OCI-LY7 (cell line): ENCODE measurements around the gene TMPRSS9. TPM values are rescaled to one million over a fixed set of nuclear protein-coding genes. Genes with fewer than 3 reads are reported as not detected.

Source experiments
- BruUV-seq: library from RNA; stranded (reverse); fragments of 400-500 nt; replicated peaks from 2 replicates; lab custom pipeline; 2021; lab: Mats Ljungman, UMichigan
- CTCF ChIA-PET: fragments of 300-600 bp; sonication (Branson Sonifier 250); formaldehyde crosslinking; loops from one replicate; lab custom pipeline; 2022; ENCODE audit warnings: antibody characterized with exemption; ENCODE audit not compliant: unreplicated experiment; lab: Charles Lee
- POLR2A ChIA-PET: fragments of 300-600 bp; sonication (Branson Sonifier 250); formaldehyde crosslinking; loops from one replicate; lab custom pipeline; 2022; ENCODE audit warnings: antibody characterized with exemption; lab: Charles Lee
- DNase-seq: peaks from one replicate; pipeline ENCODE4 v3.0.0-alpha.2; 2015; ENCODE audit warnings: low spot score
- H2AFZ ChIP-seq: fragments of 200-600 bp; sonication (generic), shearing (Covaris generic); 2 replicates; pipeline ENCODE4 v1.6.1; 2014; ENCODE audit warnings: mild to moderate bottlenecking, antibody characterized with exemption, low read length, moderate library complexity
- H3K27ac ChIP-seq: fragments of 200-600 bp; sonication (generic); 2 replicates; pipeline ENCODE4 v1.5.1; 2014; ENCODE audit warnings: mixed run types, low read depth, mild to moderate bottlenecking, moderate library complexity, low read length, inconsistent platforms; ENCODE audit not compliant: poor library complexity, severe bottlenecking
- H3K36me3 ChIP-seq: fragments of 200-600 bp; sonication (generic); 2 replicates; pipeline ENCODE4 v1.6.1; 2014; ENCODE audit warnings: mild to moderate bottlenecking, antibody characterized with exemption, low read length, moderate library complexity, mixed read lengths; ENCODE audit not compliant: insufficient read depth
- H3K4me1 ChIP-seq: fragments of 200-600 bp; sonication (generic); 2 replicates; pipeline ENCODE4 v1.5.1; 2014; ENCODE audit warnings: mild to moderate bottlenecking, low read length; ENCODE audit not compliant: insufficient read depth, poor library complexity, severe bottlenecking
- H3K4me2 ChIP-seq: fragments of 200-600 bp; sonication (generic); 2 replicates; pipeline ENCODE4 v1.6.1; 2014; ENCODE audit warnings: mild to moderate bottlenecking, low read length
- H3K4me3 ChIP-seq: fragments of 200-600 bp; sonication (generic); 2 replicates; pipeline ENCODE4 v1.5.1; 2014; ENCODE audit warnings: mild to moderate bottlenecking, low read depth, low read length; ENCODE audit not compliant: poor library complexity, severe bottlenecking
- H3K79me2 ChIP-seq: fragments of 200-600 bp; sonication (generic); 2 replicates; pipeline ENCODE4 v1.6.1; 2016; ENCODE audit warnings: low read depth, mild to moderate bottlenecking, low read length, moderate library complexity, mixed read lengths; ENCODE audit not compliant: insufficient read depth
- H3K9me2 ChIP-seq: fragments of 200-600 bp; sonication (generic); 2 replicates; pipeline ENCODE4 v1.6.1; 2016; ENCODE audit warnings: mild to moderate bottlenecking, low read length, mixed read lengths; ENCODE audit not compliant: insufficient read depth
- H3K9me3 ChIP-seq: fragments of 200-600 bp; sonication (generic); 2 replicates; pipeline ENCODE4 v1.6.1; 2014; ENCODE audit warnings: mild to moderate bottlenecking, mixed run types, low read length, mixed read lengths
- H4K20me1 ChIP-seq: fragments of 200-600 bp; sonication (generic); 2 replicates; pipeline ENCODE4 v1.6.1; 2014; ENCODE audit warnings: mild to moderate bottlenecking, antibody characterized with exemption, low read length, moderate library complexity, mixed read lengths; ENCODE audit not compliant: insufficient read depth
- CTCF ChIP-seq: fragments of 200-600 bp; sonication (generic); conservative IDR thresholded peaks from 2 replicates; pipeline ENCODE4 v1.5.1; 2014; ENCODE audit warnings: mild to moderate bottlenecking, antibody characterized with exemption, low read length, moderate library complexity, mixed read lengths
- EZH2phosphoT487 ChIP-seq: fragments of 200-600 bp; sonication (generic); IDR thresholded peaks from 2 replicates; pipeline ENCODE4 v1.6.1; 2018; ENCODE audit warnings: low read depth, borderline replicate concordance, mild to moderate bottlenecking, mixed run types, antibody characterized with exemption, low read length, moderate library complexity, mixed read lengths
- intact Hi-C: fragments of 100-400 bp; cut with micrococcal nuclease; formaldehyde crosslinking; loops from one replicate; pipeline ENCODE4 v1.10.0; 2022; ENCODE audit not compliant: unreplicated experiment
- total RNA-seq, 2 experiments: library from RNA; depleted of rRNA in 1 of 2; stranded (reverse); fragments of >200 nt in 1 of 2; shearing (Covaris generic) in 1 of 2; gene quantifications; 2 replicates each; pipeline ENCODE4 v1.2.3, GENCODE V29; 2014 to 2022

The TMPRSS9 gene
- total RNA-seq, 2 experiments from 2014 or later = 0.44 TPM; not detected in 1

DNA sequence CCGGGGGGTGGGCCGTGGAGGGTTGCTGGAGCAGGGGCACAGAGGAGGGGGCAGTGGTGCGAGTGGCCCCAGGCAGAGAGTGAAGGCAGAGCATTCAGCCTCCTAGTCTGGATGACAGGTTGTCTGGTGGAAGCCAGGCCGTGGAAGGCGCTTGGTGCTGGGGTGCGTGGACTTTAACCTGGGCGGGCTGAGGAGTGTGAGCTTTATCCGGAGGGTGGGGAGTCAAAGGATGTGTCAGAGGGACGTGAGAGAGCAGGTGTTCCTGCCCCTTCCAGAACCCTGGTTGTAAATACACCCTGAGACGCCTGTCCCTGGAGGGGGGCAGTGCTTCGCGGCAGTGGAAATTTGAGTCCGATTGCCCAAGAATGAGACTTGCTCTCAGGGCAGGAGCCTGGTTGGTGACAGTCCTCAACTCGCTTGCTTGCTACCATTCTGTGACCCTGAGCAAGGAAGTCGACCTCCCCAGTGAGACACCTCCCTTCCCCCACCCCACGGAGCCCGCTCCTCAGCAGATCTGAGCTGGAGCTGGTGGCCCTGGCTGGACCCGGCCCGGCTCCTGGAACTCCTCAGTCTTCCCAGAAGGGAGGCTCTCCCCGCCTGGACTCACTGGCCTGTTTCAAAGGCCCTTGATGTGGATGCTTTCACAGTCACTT, 29.3 kb upstream of the TMPRSS9 start:
- ChIA-PET CTCF (no interaction called here), POLR2A (no interaction called here)
- H3K9me2 ChIP-seq = no peaks in the 10 kb centered on the region
- H3K36me3 ChIP-seq = peaks cover 39% of the 10 kb centered on the region
- peak overlapping the region; percentile 95 for H3K4me2 ChIP-seq
- TF ChIP-seq CTCF (no peak), EZH2phosphoT487 (no peak)
- peaks cover 5% of the 10 kb centered on the region; the same call in 1 of the 2 replicates for H3K9me3 ChIP-seq
- H3K4me3 ChIP-seq = peak overlapping the region; percentile 55
- no peak overlapping the region for H2AFZ ChIP-seq
- peaks cover 78% of the 10 kb centered on the region for H3K79me2 ChIP-seq
- H3K27ac ChIP-seq = peak overlapping the region; percentile 94
- BruUV-seq = no TSS peak
- no peak for DNase-seq
- intact Hi-C loops = loop anchor here (5.0 kb wide), 1 partner anchor 297 kb away; no protein-coding TSS in a partner anchor
- H3K4me1 ChIP-seq = peaks cover 66% of the 10 kb centered on the region
- no peaks in the 10 kb centered on the region; the same call in 1 of the 2 replicates for H4K20me1 ChIP-seq

GRCh38 chr19:2331601-2332246, 28.3 kb upstream of the TMPRSS9 start:
- Histone ChIP-seq H3K27ac (peak overlapping the region; percentile 94), H4K20me1 (no peaks in the 10 kb centered on the region; the same call in 1 of the 2 replicates), H3K9me3 (peaks cover 5% of the 10 kb centered on the region; the same call in 1 of the 2 replicates), H3K36me3 (peaks cover 35% of the 10 kb centered on the region), H3K9me2 (no peaks in the 10 kb centered on the region), H3K4me2 (peak overlapping the region; percentile 95), H3K4me1 (peaks cover 58% of the 10 kb centered on the region), H3K4me3 (peak overlapping the region; percentile 55), H2AFZ (peak overlapping the region; percentile 12; the same call in 1 of the 2 replicates), H3K79me2 (peaks cover 71% of the 10 kb centered on the region)
- ChIA-PET POLR2A (interaction anchor here (0.6 to 0.7 kb wide), 2 partner anchors 107 to 145 kb away, joined by 5 to 8 read pairs; no protein-coding TSS in a partner anchor), CTCF (interaction anchor here (0.5 kb wide), 1 partner anchor 34 kb away, joined by 4 read pairs; no protein-coding TSS in a partner anchor)
- BruUV-seq = no TSS peak
- TF ChIP-seq EZH2phosphoT487 (no peak), CTCF (no peak)
- peak; percentile 14 for DNase-seq
- intact Hi-C loops = loop anchor here (1.0 to 5.0 kb wide), 2 partner anchors 95 to 296 kb away; partner anchors contain the start of genes PLEKHJ1 and SF3A2
